ENCODE results near the gene DNHD1.
A peak's percentile ranks its signal among the peaks of the same experiment; 100 is the strongest.

Gene DNHD1

DNA sequence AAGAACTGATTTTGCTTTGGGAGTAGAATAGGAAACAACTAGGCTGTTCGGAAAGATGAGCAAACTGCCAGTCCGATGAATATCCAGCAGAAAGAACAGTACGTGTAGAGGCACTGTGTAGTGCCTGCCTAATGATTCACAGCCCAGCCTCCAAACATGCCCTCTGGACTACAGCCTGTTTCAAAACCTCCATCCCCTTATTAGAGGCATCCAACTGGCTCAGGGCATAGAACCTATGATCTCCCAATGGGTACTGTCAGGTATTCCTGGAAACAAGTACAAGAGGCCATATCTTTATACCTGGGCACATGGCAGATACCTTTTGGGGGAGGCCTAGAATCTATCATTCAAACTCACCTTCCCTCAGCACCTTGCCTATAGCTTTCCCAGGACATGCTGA is 101.5 kb downstream of the DNHD1 start:
- H3K4me3 ChIP-seq (ENCODE audit: control insufficient read depth, low read depth, low read length): no peak overlapping the region
- no peak for DNase-seq (ENCODE audit: low read depth)
- TF ChIP-seq, protein P1, sequence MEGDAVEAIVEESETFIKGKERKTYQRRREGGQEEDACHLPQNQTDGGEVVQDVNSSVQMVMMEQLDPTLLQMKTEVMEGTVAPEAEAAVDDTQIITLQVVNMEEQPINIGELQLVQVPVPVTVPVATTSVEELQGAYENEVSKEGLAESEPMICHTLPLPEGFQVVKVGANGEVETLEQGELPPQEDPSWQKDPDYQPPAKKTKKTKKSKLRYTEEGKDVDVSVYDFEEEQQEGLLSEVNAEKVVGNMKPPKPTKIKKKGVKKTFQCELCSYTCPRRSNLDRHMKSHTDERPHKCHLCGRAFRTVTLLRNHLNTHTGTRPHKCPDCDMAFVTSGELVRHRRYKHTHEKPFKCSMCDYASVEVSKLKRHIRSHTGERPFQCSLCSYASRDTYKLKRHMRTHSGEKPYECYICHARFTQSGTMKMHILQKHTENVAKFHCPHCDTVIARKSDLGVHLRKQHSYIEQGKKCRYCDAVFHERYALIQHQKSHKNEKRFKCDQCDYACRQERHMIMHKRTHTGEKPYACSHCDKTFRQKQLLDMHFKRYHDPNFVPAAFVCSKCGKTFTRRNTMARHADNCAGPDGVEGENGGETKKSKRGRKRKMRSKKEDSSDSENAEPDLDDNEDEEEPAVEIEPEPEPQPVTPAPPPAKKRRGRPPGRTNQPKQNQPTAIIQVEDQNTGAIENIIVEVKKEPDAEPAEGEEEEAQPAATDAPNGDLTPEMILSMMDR (conservative IDR thresholded peaks at IDR 0.05; ENCODE audit: control insufficient read depth, insufficient read depth, low read depth, low read length): no peak

DNA sequence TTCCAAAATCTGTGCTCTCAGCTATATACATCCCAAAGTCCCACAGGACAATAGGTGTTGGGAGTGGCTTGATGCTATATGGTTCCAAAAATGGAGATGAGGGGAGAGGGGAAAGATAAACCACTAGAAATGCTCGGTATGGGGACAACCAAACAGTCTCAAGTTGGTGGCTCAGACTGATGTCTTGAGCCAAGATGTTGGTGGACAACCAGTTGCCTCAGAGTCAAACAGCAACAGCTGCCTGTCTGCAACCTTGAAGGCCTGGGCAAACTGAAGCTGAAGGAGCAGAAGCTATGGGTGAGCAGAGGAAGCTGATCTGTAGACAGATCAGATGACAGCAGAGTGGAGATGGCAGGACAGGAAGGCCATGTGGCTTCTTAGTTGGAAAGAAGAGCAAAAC is 102.4 kb downstream of the DNHD1 start:
- H3K4me3 ChIP-seq (ENCODE audit: control insufficient read depth, low read depth, low read length): no peak overlapping the region
- TF ChIP-seq, protein P1 (conservative IDR thresholded peaks at IDR 0.05; ENCODE audit: control insufficient read depth, insufficient read depth, low read depth, low read length): no peak
- DNase-seq (ENCODE audit: low read depth): no peak

DNA sequence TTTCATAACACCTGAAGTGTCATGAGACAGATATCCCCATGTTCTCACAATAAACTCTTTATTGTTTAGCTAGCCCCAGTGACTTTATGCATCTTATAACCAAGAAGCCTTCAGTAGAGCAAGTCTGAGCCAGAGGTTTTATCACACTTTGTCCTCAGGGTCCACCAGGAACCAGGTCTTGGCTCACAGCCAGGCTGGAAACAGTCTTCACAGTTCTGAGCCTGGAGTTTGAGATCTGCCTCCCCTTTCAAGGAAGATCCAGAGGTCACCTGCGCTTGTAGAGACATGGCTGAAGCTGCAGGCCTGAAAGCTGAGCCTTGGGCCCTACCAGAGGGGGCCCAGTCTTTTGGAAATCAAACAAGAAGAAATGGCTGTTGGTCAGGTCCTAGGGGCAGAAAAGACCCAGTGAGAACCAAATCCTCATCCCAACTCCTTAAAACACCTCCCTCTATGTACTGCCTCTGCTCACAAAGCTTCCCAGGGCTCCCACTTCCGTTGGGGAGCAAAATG is 102.9 kb downstream of the DNHD1 start:
- no peak overlapping the region for H3K4me3 ChIP-seq (ENCODE audit: control insufficient read depth, low read depth, low read length)
- TF ChIP-seq, protein P1 (conservative IDR thresholded peaks at IDR 0.05; ENCODE audit: control insufficient read depth, insufficient read depth, low read depth, low read length): no peak

DNA sequence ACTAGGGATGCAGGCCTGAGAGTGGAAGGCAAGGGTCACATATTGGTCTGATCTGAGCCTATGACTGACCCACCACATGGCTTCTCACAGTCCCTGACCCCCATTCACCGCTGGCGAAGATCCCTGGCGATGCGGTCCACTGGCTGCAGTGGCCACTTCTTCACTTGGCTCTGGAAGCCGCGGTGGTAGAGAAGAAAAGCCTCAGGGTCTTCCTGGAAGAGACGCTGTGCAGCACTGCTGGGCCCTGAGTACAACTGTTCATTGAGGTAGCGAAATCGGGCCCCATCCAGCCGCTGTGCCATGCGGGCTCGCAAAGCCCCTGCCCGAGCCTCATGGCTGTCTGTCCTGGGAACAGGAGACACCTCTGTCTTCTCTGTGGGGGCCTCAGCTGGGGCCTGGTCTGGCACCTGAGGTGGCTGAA is 104.0 kb downstream of the DNHD1 start:
- no peak overlapping the region for H3K4me3 ChIP-seq (ENCODE audit: control insufficient read depth, low read depth, low read length)
- TF ChIP-seq, protein P1 (conservative IDR thresholded peaks at IDR 0.05; ENCODE audit: control insufficient read depth, insufficient read depth, low read depth, low read length): no peak
- no peak for DNase-seq (ENCODE audit: low read depth)

More for the DNA sequence above, 102.9 kb downstream of the DNHD1 start:
- DNase-seq (ENCODE audit: low read depth): no peak

DNA sequence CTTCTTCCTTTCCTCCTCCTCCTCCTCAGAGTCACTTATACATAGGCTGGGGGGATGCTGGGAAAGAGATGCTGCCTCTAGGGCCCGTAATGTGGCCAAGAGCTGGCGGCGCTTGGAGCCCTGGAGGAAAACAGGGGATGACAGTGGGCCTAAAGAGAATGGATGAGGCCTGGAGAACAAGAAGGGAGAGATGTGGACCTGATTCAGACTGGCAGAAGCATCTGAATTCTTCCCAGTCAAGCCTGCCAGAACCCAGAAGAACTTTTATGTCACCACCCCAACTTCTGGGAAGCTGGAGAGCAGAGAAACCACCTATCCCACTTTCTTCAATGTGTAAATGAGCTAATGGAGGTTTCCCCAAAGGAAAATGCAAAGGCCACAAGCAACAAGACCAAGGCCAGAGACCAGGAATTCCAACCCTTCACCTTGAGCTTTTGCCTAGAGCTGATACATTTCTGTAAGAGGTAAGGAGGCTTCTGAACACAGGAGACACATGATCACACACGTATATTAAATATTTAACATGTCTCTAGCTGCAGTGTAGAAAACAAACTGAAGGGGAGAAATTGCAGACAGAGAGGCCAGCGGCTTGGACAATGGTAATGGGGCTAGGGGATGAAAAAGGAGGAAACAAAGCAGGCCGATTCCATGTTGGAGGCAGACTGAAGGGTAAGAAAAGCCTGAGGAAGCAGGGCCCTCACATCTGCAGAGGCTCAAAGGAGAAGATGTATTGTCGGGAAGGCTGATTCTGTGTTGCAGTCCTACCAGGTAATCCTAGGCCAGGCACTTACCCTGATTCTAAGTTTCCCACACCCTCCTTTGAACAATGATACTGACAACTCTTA is 105.2 kb downstream of the DNHD1 start:
- H3K4me3 ChIP-seq (ENCODE audit: control insufficient read depth, low read depth, low read length): peak overlapping the region; percentile 99
- TF ChIP-seq, protein P1 (conservative IDR thresholded peaks at IDR 0.05; ENCODE audit: control insufficient read depth, insufficient read depth, low read depth, low read length): no peak
- DNase-seq (ENCODE audit: low read depth): no peak

DNA sequence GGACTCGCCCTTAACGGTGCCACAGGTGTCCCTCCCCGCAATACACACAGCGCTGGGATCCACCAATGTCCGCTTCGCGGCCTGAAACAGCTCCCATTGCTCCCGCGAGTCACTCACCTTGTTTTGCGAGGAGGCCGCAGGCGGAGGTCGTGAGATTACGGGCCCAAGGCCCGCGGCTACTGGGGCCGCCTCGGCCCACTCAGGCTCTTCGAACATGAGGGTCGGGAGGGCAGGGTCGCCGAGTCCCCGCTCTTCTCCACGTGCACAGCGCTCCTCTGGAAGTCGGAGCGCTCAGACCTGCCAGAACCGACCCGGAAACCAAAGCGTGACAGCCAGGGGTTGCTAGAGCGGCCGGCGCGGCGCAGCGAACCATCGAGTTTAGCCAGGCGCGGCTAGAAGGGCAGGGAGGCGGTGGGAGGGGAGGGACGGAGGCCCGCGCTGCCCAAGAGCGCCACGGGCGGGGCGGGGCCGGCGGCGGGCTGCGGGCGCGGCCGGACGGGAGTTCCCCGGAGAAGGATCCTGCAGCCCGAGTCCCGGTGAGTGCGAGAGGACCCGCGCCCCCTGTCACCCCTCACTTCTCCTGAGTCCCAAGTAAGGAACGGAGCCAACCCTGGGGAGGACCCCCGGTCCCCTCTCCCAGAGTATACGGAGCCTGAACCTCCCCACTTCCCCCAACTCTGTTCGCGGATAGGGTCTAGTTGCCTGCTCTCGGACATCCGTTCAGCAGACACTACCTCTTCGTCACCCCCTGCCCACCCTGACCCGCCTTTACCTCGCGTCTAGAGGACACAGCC is 106.4 kb downstream of the DNHD1 start, which contains the start of the genes ILK and RRP8:
Gene ILK (plus strand): TSS at position 488 of the 794 bp plus-strand sequence. CDS start 498 bp downstream, outside the sequence.
Gene RRP8 (minus strand): TSS at position 330 of the 794 bp plus-strand sequence. CDS start 114 bp downstream, at position 216.
- peak within 1 kb of the TSS; percentile 99 for H3K4me3 ChIP-seq (ENCODE audit: control insufficient read depth, low read depth, low read length)
- TF ChIP-seq, protein P1 (conservative IDR thresholded peaks at IDR 0.05; ENCODE audit: control insufficient read depth, insufficient read depth, low read depth, low read length): peak; percentile 6
- peak; percentile 86 for DNase-seq (ENCODE audit: low read depth)

Measured in fibroblast of mammary gland (primary cell).